Measurements from ENCODE around the gene MAPK11. TPM values are rescaled to one million over a fixed set of nuclear protein-coding genes. Genes with fewer than 3 reads are reported as not detected.
A peak's percentile ranks its signal among the peaks of the same experiment; 100 is the strongest.

Gene MAPK11
- polyA plus RNA-seq, 3 donors: 0.81 TPM; not detected in 2

- Mint-ChIP-seq H3K36me3 (no peaks in the 10 kb centered on the region), H3K4me1 (peaks cover 13% of the 10 kb centered on the region), H3K27ac (peak overlapping the region in 1 of 7 donors; percentile 79), H3K9me3 (no peaks in the 10 kb centered on the region), H3K4me3 (no peak overlapping the region), H3K27me3 (ENCODE audit: low read depth in 3 of 3) (peaks cover 0 to 4% (median 3%) of the 10 kb centered on the region in 3 donors)
- Histone ChIP-seq H2AFZ (ENCODE audit: insufficient read depth, low read depth, low read length, poor library complexity, severe bottlenecking) (no peak overlapping the region), H3K4me1 (ENCODE audit: control insufficient read depth in 1 of 2, insufficient read depth in 2 of 2, low read length in 2 of 2) (peaks cover 21 to 32% of the 10 kb centered on the region in 2 donors), H3K9ac (ENCODE audit: insufficient read depth, low read length, poor library complexity, severe bottlenecking) (no peak overlapping the region), H3K79me2 (ENCODE audit: insufficient read depth, low read length) (peaks cover 9% of the 10 kb centered on the region), H3K9me3 (replicated peaks in 1 of 2; ENCODE audit: control insufficient read depth in 1 of 2, insufficient read depth in 1 of 2, low read length in 2 of 2) (no peaks in the 10 kb centered on the region), H3K4me3 (replicated peaks in 1 of 3; ENCODE audit: low read depth in 2 of 3, low read length in 3 of 3) (no peak overlapping the region), H4K20me1 (ENCODE audit: insufficient read depth, low read length) (peaks cover 17% of the 10 kb centered on the region), H3K27ac (ENCODE audit: low read depth in 1 of 2, low read length in 2 of 2) (no peak overlapping the region), H3K27me3 (ENCODE audit: control insufficient read depth in 2 of 2, insufficient read depth in 2 of 2, low read length in 2 of 2) (no peaks in the 10 kb centered on the region), H3K4me2 (replicated peaks; ENCODE audit: extremely low read depth, low read length, poor library complexity, severe bottlenecking) (no peak overlapping the region), H3K36me3 (replicated peaks in 1 of 2; ENCODE audit: control insufficient read depth in 1 of 2, insufficient read depth in 2 of 2, low read length in 2 of 2) (peaks cover 0 to 4% of the 10 kb centered on the region in 2 donors)
- no peak for TF ChIP-seq CTCF (IDR thresholded peaks at IDR 0.05)
- 88% methylated on average over 6 of the region's 8 CpGs for WGBS (ENCODE audit: insufficient coverage)
- no peak for DNase-seq
- intact Hi-C loops (cut with micrococcal nuclease): loop anchor here (5.0 kb wide), 2 partner anchors 243 to 368 kb away; no protein-coding TSS in a partner anchor
Measured at GRCh38 chr22:50253941-50254340, 16.2 kb downstream of the MAPK11 start.

GRCh38 chr22:50253046-50253915 is 16.9 kb downstream of the MAPK11 start:
- WGBS (ENCODE audit: insufficient coverage): 94% methylated on average over 20 of the region's 22 CpGs
- Mint-ChIP-seq H3K36me3 (no peaks in the 10 kb centered on the region), H3K9me3 (no peaks in the 10 kb centered on the region), H3K27ac (peak overlapping the region in 1 of 7 donors; percentile 79), H3K4me3 (no peak overlapping the region), H3K27me3 (ENCODE audit: low read depth in 3 of 3) (peaks cover 0 to 2% (median 2%) of the 10 kb centered on the region in 3 donors), H3K4me1 (peaks cover 13% of the 10 kb centered on the region)
- H3K79me2 ChIP-seq (ENCODE audit: insufficient read depth, low read length): peaks cover 15% of the 10 kb centered on the region
- peaks cover 21 to 32% of the 10 kb centered on the region in 2 donors for H3K4me1 ChIP-seq (ENCODE audit: control insufficient read depth in 1 of 2, insufficient read depth in 2 of 2, low read length in 2 of 2)
- no peak overlapping the region for H3K9ac ChIP-seq (ENCODE audit: insufficient read depth, low read length, poor library complexity, severe bottlenecking)
- no peak overlapping the region for H3K27ac ChIP-seq (ENCODE audit: low read depth in 1 of 2, low read length in 2 of 2)
- no peak for TF ChIP-seq CTCF (IDR thresholded peaks at IDR 0.05)
- H2AFZ ChIP-seq (ENCODE audit: insufficient read depth, low read depth, low read length, poor library complexity, severe bottlenecking): no peak overlapping the region
- H3K4me3 ChIP-seq (replicated peaks in 1 of 3; ENCODE audit: low read depth in 2 of 3, low read length in 3 of 3): no peak overlapping the region
- DNase-seq: no peak
- no peak overlapping the region for H3K4me2 ChIP-seq (replicated peaks; ENCODE audit: extremely low read depth, low read length, poor library complexity, severe bottlenecking)
- intact Hi-C loops (cut with micrococcal nuclease): loop anchor here (5.0 kb wide), 2 partner anchors 244 to 369 kb away; no protein-coding TSS in a partner anchor
- no peaks in the 10 kb centered on the region for H3K27me3 ChIP-seq (ENCODE audit: control insufficient read depth in 2 of 2, insufficient read depth in 2 of 2, low read length in 2 of 2)
- H3K36me3 ChIP-seq (replicated peaks in 1 of 2; ENCODE audit: control insufficient read depth in 1 of 2, insufficient read depth in 2 of 2, low read length in 2 of 2): peaks cover 5 to 10% of the 10 kb centered on the region in 2 donors
- H3K9me3 ChIP-seq (replicated peaks in 1 of 2; ENCODE audit: control insufficient read depth in 1 of 2, insufficient read depth in 1 of 2, low read length in 2 of 2): no peaks in the 10 kb centered on the region
- peaks cover 17% of the 10 kb centered on the region for H4K20me1 ChIP-seq (ENCODE audit: insufficient read depth, low read length)

Data from CD14-positive monocyte (primary cell).